Keratinocyte (primary cell): ENCODE results near the gene MRM3. TPM values are rescaled to one million over a fixed set of nuclear protein-coding genes. Genes with fewer than 3 reads are reported as not detected.

Source experiments
- DNase-seq: peaks from one replicate; pipeline ENCODE4 v3.0.0-alpha.2; 2011; ENCODE audit warnings: low read depth, missing footprints, low spot score
- FAIRE-seq: peaks from 2 replicates; lab custom pipeline; 2011; peaks lifted over from hg19 to GRCh38; lab: Jason Lieb, UNC
- H2AFZ ChIP-seq: 2 replicates; pipeline ENCODE4 v1.6.0; 2012; ENCODE audit warnings: low read length, control low read depth, inconsistent platforms; ENCODE audit not compliant: control insufficient read depth
- H3K27ac ChIP-seq: 2 replicates; pipeline ENCODE4 v1.5.1; 2011; ENCODE audit warnings: low read length; ENCODE audit not compliant: control insufficient read depth, insufficient read depth
- H3K27me3 ChIP-seq: 3 replicates; pipeline ENCODE4 v1.6.0; 2011; ENCODE audit warnings: low read length; ENCODE audit not compliant: control insufficient read depth, insufficient read depth; ENCODE audit errors: extremely low read depth
- H3K36me3 ChIP-seq, 2 experiments: 2 replicates in 1 of 2; 3 replicates in 1 of 2; pipeline ENCODE4 v1.5.1; 2011; ENCODE audit warnings: low read length in 2 of 2, mild to moderate bottlenecking in 1 of 2; ENCODE audit not compliant: control insufficient read depth in 2 of 2, insufficient read depth in 2 of 2; ENCODE audit errors: extremely low read depth in 1 of 2
- H3K4me1 ChIP-seq: 3 replicates; pipeline ENCODE4 v1.5.1; 2011; ENCODE audit warnings: low read length; ENCODE audit not compliant: control insufficient read depth, insufficient read depth; ENCODE audit errors: extremely low read depth
- H3K4me2 ChIP-seq: 3 replicates; pipeline ENCODE4 v1.6.0; 2011; ENCODE audit warnings: low read depth, low read length; ENCODE audit not compliant: control insufficient read depth, insufficient read depth; ENCODE audit errors: extremely low read depth
- H3K4me3 ChIP-seq, 3 experiments: fragments of 200-600 bp in 1 of 3; sonication (generic) in 1 of 3; 2 replicates in 2 of 3; 3 replicates in 1 of 3; pipeline ENCODE4 v1.5.1; 2011 to 2016; ENCODE audit warnings: low read length in 3 of 3, mild to moderate bottlenecking in 3 of 3, control low read depth in 2 of 3, inconsistent platforms in 1 of 3, low read depth in 1 of 3, mixed read lengths in 1 of 3, mixed run types in 1 of 3, moderate library complexity in 1 of 3; ENCODE audit not compliant: control insufficient read depth in 2 of 3, insufficient read depth in 2 of 3; ENCODE audit errors: extremely low read depth in 1 of 3
- H3K79me2 ChIP-seq: 2 replicates; pipeline ENCODE4 v1.6.0; 2012; ENCODE audit warnings: low read length; ENCODE audit not compliant: control insufficient read depth, insufficient read depth
- H3K9ac ChIP-seq: 3 replicates; pipeline ENCODE4 v1.6.0; 2011; ENCODE audit warnings: low read length; ENCODE audit not compliant: control insufficient read depth, insufficient read depth; ENCODE audit errors: extremely low read depth
- H3K9me1 ChIP-seq: 3 replicates; pipeline ENCODE4 v1.6.0; 2011; ENCODE audit warnings: low read length; ENCODE audit not compliant: control insufficient read depth, insufficient read depth; ENCODE audit errors: extremely low read depth
- H3K9me3 ChIP-seq: 2 replicates; pipeline ENCODE4 v1.5.1; 2012; ENCODE audit warnings: low read depth, low read length; ENCODE audit not compliant: control insufficient read depth
- H4K20me1 ChIP-seq: 3 replicates; pipeline ENCODE4 v1.6.0; 2011; ENCODE audit warnings: low read length; ENCODE audit not compliant: control insufficient read depth, insufficient read depth; ENCODE audit errors: extremely low read depth
- EZH2 ChIP-seq: IDR thresholded peaks from one replicate; pipeline ENCODE4 v1.6.1; 2012; ENCODE audit warnings: inconsistent platforms, mild to moderate bottlenecking, low read length, moderate library complexity
- dilution Hi-C: fragments of 300-500 bp; cut with MboI; formaldehyde crosslinking; loops from one replicate; pipeline ENCODE4 v1.7.0; 2020; ENCODE audit warnings: low sequenced_read_pairs; ENCODE audit not compliant: extremely low pct_ligation_motif_present
- polyA plus RNA-seq, 5 experiments: library from polyadenylated mRNA; depleted of rRNA in 3 of 5; stranded (reverse) in 3 of 5; stranded (forward) in 1 of 5; unstranded in 1 of 5; fragments of >200 nt; gene quantifications; 1 replicate in 1 of 5; 2 replicates in 3 of 5; 3 replicates in 1 of 5; pipeline versions ENCODE4 v1.2.1 to v1.2.3, GENCODE V29; 2011 to 2012; ENCODE audit warnings: missing spikeins in 2 of 5, low read depth in 1 of 5, low replicate concordance in 1 of 5
- TF ChIP-seq, protein P1 (sequence below), 3 experiments: IDR thresholded peaks in 1 of 3; conservative IDR thresholded peaks in 1 of 3; optimal IDR thresholded peaks in 1 of 3; 2 replicates in 2 of 3; 3 replicates in 1 of 3; pipeline versions ENCODE3 to v1.5.1; 2011; ENCODE audit warnings: low read length in 3 of 3, mild to moderate bottlenecking in 3 of 3, moderate library complexity in 2 of 3, control low read depth in 1 of 3, inconsistent platforms in 1 of 3; ENCODE audit not compliant: insufficient read depth in 2 of 3; ENCODE audit errors: extremely low read depth in 1 of 3

Gene MRM3
- polyA plus RNA-seq, 1 donor (not counting 4 experiments of a cell fraction or from before 2014, with no cell fraction given), result 15.5 TPM

DNA sequence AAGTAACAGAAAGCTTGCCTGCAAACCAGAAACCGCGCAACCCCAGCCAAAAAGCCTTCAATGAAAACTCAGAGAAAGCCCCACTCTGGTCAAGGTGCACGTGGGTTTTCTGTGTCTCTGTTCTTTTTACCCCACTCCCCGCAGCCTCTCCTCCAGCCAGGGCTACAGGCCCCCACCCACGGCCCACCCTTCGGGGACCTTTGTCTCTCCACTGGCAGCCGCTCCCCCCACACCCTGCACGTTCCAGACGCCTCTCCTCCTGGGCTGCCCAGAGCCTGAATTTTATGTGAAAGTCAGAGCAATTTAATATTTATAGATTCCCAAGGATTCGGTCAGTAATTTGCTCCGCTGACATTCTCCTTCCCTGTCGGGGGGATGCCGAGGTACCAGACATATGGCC is 24.2 kb downstream of the MRM3 start:
- TF ChIP-seq, protein P1, sequence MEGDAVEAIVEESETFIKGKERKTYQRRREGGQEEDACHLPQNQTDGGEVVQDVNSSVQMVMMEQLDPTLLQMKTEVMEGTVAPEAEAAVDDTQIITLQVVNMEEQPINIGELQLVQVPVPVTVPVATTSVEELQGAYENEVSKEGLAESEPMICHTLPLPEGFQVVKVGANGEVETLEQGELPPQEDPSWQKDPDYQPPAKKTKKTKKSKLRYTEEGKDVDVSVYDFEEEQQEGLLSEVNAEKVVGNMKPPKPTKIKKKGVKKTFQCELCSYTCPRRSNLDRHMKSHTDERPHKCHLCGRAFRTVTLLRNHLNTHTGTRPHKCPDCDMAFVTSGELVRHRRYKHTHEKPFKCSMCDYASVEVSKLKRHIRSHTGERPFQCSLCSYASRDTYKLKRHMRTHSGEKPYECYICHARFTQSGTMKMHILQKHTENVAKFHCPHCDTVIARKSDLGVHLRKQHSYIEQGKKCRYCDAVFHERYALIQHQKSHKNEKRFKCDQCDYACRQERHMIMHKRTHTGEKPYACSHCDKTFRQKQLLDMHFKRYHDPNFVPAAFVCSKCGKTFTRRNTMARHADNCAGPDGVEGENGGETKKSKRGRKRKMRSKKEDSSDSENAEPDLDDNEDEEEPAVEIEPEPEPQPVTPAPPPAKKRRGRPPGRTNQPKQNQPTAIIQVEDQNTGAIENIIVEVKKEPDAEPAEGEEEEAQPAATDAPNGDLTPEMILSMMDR (optimal IDR thresholded peaks at IDR 0.05 in 1 of 3, IDR thresholded peaks at IDR 0.05 in 1 of 3, conservative IDR thresholded peaks at IDR 0.05 in 1 of 3; ENCODE audit: extremely low read depth in 1 of 3, insufficient read depth in 2 of 3, low read length in 3 of 3), result no peak
- TF ChIP-seq EZH2, result no peak
- H3K4me1 ChIP-seq, result no peaks in the 10 kb centered on the region
- H3K9ac ChIP-seq, result no peak overlapping the region
- DNase-seq, result no peak
- H3K9me1 ChIP-seq, result no peaks in the 10 kb centered on the region
- no peak for FAIRE-seq
- H3K27me3 ChIP-seq, result no peaks in the 10 kb centered on the region
- peaks cover 19% of the 10 kb centered on the region for H3K79me2 ChIP-seq
- H3K4me2 ChIP-seq, result no peak overlapping the region
- H3K4me3 ChIP-seq, result no peak overlapping the region
- H3K9me3 ChIP-seq, result no peaks in the 10 kb centered on the region
- peaks cover 4% of the 10 kb centered on the region for H4K20me1 ChIP-seq
- dilution Hi-C loops, result no loop called here
- no peak overlapping the region for H3K27ac ChIP-seq
- peaks cover 25 to 33% of the 10 kb centered on the region in 2 experiments for H3K36me3 ChIP-seq
- H2AFZ ChIP-seq, result no peak overlapping the region

DNA sequence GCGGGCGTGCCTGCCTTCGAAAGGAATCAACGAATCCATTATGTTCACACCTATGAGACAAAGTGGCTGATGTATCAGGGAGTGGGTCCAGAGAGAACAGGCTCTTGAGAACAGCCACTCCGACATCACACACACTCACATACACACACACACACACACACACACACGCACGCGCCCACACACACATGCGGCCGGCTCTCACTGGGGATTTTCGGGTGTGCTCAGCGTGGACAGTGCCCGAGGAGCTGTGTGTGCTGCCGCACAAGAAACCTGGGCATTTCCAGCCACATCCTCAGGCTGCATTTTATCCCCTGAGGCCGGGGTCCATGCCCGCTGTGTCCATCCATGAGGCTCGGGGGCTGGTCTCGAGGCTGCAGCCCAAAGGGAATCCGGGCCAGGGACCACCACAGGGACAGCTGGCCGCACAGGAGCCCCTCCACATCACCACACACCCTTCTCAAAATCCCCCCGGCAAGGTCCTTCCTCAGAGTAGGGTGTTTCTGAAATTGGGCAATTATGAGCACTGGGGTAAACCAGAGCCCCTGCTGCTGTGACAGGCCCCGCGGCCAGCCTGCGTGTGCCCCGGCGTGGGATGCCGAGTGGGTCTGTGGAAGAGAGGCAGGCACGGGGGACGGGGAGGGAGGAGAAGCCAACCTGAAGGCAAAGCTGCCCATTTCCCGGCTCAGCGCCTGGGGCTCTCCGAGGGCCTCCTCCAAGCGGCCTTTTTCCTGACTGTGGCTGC is 24.8 kb downstream of the MRM3 start:
- H3K36me3 ChIP-seq, result peaks cover 22 to 33% of the 10 kb centered on the region in 2 experiments
- H3K27ac ChIP-seq, result no peak overlapping the region
- no peak overlapping the region for H3K9ac ChIP-seq
- peaks cover 19% of the 10 kb centered on the region for H3K79me2 ChIP-seq
- no peaks in the 10 kb centered on the region for H3K9me1 ChIP-seq
- FAIRE-seq (no peak), DNase-seq (no peak)
- no peaks in the 10 kb centered on the region for H3K9me3 ChIP-seq
- TF ChIP-seq, protein P1 (optimal IDR thresholded peaks at IDR 0.05 in 1 of 3, IDR thresholded peaks at IDR 0.05 in 1 of 3, conservative IDR thresholded peaks at IDR 0.05 in 1 of 3; ENCODE audit: extremely low read depth in 1 of 3, insufficient read depth in 2 of 3, low read length in 3 of 3), result no peak
- TF ChIP-seq EZH2, result no peak
- H4K20me1 ChIP-seq, result peaks cover 4% of the 10 kb centered on the region
- H3K27me3 ChIP-seq, result no peaks in the 10 kb centered on the region
- H3K4me1 ChIP-seq, result no peaks in the 10 kb centered on the region
- H2AFZ ChIP-seq, result no peak overlapping the region
- dilution Hi-C loops, result no loop called here
- no peak overlapping the region for H3K4me3 ChIP-seq
- H3K4me2 ChIP-seq, result no peak overlapping the region
